Fibroblast of the conjunctiva (primary cell): ENCODE data around the gene KRTAP10-8.
"Not testable (repeated sequence)": the region's sequence is repeated elsewhere in the genome, so short reads cannot be mapped to it uniquely, and the experiment has no call there.

ENCODE experiments used
- DNase-seq: peaks from one replicate; pipeline ENCODE4 v3.0.0-alpha.2; 2010; ENCODE audit warnings: low read depth

Gene KRTAP10-8, protein sequence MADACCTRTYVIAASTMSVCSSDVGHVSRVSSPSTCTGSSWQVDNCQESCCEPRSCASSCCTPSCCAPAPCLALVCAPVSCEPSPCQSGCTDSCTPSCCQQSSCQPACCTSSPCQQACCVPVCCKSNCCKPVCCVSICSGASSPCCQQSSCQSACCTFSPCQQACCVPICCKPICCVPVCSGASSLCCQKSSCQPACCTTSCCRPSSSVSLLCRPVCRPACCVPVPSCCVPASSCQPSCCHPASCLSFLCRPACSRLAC

DNA sequence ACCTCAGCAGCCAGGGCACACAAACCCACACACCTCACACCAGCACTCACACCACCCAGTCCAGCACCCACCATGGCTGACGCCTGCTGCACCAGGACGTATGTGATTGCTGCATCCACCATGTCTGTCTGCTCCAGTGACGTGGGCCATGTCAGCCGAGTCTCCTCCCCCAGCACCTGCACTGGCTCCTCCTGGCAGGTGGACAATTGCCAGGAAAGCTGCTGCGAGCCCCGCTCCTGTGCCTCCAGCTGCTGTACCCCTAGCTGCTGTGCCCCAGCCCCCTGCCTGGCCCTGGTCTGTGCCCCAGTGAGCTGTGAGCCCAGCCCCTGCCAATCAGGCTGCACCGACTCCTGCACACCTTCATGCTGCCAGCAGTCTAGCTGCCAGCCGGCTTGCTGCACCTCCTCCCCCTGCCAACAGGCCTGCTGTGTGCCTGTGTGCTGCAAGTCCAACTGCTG is at the start of gene KRTAP10-8:
KRTAP10-8 (plus strand) TSS at position 51 of the 458 bp plus-strand sequence; CDS start at position 73, 22 bp downstream.
- no peak for DNase-seq

DNA sequence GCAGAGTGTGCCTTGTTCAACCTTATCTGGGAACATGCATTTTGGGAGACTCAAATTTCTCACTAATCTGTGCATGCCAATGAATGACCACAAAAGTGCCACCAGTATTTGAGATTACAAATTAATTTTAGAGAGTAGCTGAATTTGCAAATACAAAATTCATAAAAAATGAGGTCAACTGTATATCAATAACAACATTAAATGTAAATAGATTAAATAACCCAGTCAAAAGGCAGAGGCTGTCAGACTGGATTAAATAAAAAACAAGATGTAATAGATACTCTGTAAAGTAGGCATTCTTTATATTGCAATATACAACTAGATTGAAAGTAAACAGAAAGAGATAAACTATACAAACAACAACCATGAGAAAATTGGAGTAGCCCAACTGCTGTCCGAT is 47.8 kb upstream of the KRTAP10-8 start:
- no peak for DNase-seq

GRCh38 chr21:44564886-44565598 is 46.8 kb upstream of the KRTAP10-8 start:
- no peak for DNase-seq

DNA sequence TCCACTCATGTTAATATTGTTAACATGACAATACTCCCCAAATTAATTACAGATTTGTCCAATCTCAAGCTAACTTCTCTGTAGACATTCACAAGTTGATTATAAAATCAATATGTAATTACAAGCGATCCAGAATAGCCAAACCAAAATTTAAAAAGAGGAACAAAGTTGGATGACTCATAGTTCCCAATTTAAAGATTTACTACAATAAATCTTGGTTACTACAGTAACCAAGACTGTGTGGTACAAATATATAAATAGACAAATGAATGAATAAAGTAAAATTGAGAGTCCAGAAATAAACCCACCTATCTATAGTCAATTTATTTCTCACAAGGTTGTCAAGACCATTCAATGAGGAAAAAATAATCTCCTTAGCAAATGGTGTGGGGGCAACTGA is 45.5 kb upstream of the KRTAP10-8 start:
- DNase-seq: no peak

- no peak for DNase-seq
Measured at GRCh38 chr21:44567481-44568171, 44.3 kb upstream of the KRTAP10-8 start.

- no peak for DNase-seq
Measured at GRCh38 chr21:44568261-44568660, 43.6 kb upstream of the KRTAP10-8 start.

DNA sequence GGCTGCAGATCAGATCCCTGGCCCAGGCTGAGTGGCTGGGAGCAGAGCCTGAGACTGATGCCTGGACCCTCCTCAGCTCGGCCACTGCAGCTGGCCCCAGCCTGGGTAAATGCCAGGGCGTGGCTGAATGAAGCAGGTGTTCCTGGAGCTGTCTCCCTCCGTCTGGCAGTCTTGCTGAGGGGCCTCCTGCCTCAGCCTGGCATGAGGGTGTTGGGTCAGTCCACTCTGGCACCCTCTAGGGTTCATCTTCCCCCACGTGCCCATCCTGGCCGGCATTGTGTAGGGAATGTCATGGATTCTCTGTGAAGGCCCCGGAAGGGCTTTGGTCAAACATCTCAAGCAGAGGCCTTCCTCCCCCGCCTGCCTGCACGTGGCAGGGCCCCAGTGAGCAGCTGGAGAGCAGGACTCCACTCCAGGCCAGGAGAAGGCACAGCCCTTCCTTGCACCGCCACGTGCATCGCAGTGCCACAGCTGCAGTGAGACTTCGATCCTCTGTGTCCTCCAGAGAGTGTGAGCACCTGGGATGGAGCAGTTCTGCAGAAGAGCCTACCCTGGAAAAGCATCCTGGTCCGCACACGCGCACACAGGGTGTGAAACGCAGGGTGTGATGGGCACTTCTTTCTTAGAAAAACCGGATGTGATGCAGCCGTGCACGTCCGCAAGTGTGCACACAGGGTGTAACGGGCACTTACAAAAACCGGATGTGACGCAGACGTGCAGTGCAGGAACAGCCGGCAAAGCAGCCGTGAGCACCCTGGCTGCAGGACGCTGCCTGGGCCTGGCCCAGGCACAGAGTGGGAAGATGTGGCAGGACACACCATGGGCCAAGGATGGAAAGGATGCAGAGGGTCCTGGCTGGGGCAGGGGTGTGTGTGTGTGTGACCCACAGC is 43.0 kb upstream of the KRTAP10-8 start:
- DNase-seq: no peak

GRCh38 chr21:44569861-44570517 is 41.9 kb upstream of the KRTAP10-8 start:
- no peak for DNase-seq

DNA sequence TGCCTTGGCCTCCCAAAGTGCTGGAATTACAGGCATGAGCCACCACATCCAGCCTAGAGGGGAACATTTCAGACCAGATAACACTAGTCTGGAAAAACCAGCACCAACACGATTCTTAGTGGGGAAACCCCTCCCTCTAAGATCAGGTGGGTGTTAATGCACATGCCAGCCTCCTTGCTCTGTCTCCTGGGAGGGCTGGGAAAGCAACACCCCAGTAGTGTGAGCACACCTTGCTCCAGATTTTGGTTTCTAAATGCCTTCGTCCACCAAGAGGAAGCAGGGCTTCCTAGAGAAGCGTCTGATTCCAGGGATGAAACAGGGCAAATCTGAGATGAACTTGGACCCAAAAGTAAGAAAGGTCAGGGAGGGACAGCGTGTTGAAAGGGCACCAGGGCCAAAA is 40.6 kb upstream of the KRTAP10-8 start:
- DNase-seq: no peak

DNA sequence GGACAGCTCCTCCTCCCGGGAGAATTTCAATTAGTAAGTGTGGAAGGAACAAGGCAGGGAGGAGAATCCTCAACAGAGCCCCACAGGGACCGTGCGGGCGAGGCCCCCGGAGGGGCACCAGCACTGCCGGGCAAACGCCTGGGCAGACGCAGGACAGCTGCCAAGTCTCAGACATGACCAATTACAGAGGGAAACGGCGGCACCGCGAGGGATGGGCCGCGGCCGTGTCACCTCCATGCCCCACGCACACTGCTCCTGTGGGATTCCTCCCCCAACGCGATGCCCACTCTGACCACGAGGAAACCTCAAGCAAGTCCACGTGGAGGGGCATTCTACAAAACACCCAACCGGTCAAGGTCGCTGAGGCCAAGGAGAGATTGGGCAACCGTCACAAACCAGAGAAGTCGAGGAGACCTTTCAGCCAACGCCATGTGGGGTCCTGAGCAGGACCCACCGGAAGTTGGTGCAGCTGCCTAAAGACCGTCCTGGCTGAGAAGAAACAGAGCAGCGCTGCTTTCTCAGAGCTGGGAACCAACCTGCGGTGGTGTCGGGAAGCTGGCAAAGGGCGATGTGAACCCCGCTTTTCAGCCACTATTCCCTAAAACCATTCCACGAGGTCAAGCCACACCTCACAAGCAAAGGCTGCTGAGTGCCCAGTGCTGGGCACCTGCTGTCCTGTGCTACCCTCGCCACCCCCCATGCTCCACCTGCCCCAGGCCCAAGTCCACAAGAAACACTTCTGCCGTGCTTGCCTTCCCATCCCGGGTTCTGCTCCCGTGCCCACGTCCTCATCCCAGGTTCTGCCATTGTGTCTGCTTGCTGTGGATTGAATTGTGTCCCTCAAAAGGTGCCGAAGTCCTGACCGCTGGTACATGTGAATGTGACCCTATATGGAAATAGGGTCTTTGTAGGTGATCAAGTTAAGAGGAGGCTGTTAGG is 39.8 kb upstream of the KRTAP10-8 start:
- DNase-seq: no peak

GRCh38 chr21:44572959-44573583 is 38.8 kb upstream of the KRTAP10-8 start:
- no peak for DNase-seq

DNA sequence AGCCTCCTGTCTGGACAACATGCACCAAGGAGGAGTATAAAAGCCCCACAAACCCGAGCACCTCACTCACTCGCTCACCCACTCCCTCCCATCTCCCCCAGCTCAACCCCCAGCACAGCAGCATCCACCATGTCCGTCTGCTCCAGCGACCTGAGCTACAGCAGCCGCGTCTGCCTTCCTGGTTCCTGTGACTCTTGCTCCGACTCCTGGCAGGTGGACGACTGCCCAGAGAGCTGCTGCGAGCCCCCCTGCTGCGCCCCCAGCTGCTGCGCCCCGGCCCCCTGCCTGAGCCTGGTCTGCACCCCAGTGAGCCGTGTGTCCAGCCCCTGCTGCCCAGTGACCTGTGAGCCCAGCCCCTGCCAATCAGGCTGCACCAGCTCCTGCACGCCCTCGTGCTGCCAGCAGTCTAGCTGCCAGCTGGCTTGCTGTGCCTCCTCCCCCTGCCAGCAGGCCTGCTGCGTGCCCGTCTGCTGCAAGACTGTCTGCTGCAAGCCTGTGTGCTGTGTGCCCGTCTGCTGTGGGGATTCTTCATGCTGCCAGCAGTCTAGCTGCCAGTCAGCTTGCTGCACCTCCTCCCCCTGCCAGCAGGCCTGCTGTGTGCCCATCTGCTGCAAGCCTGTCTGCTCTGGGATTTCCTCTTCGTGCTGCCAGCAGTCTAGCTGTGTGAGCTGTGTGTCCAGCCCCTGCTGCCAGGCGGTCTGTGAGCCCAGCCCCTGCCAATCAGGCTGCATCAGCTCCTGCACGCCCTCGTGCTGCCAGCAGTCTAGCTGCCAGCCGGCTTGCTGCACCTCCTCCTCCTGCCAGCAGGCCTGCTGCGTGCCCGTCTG is 38.0 kb upstream of the KRTAP10-8 start, which contains the start of gene KRTAP10-4:
KRTAP10-4 (plus strand) TSS at position 100 of the 827 bp plus-strand sequence; CDS start at position 130, 30 bp downstream.
- DNase-seq: not testable (repeated sequence)

- no peak for DNase-seq
Measured at GRCh38 chr21:44574457-44575306, 37.2 kb upstream of the KRTAP10-8 start.

DNA sequence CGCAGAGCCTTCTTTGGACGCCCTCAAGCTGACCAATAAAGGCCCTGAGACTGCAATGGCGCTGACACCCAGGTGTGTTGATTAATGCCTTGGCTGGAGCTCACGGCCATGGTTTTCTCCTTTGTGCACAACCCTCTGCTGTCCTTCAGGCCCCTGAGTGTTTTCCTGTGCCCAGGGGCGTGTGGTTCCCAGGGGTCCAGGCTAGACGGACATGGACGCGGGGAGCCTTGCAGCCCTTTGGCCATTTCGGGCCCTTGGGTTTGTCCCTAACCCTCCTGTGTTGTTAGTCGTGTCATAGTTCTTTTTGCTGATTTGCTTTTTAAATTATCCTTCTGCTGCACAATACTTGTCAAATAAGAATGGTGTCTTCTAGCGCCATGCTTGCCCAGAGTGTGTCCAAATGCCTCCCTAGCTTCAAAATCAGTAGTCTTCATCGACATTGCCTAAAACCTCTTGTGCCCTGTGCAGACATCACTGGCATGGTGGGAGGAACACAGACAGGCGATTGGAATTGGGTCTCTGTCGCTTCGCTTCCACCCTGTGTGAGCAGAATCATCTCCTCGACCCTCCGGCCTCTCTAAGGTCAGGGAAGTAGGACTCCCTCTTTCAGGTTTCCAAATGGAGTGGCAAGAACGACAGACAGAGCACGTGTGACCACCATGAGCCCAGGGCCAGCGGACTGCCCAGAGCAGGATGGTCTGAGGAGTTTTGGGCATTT is 36.4 kb upstream of the KRTAP10-8 start:
- DNase-seq: no peak

DNA sequence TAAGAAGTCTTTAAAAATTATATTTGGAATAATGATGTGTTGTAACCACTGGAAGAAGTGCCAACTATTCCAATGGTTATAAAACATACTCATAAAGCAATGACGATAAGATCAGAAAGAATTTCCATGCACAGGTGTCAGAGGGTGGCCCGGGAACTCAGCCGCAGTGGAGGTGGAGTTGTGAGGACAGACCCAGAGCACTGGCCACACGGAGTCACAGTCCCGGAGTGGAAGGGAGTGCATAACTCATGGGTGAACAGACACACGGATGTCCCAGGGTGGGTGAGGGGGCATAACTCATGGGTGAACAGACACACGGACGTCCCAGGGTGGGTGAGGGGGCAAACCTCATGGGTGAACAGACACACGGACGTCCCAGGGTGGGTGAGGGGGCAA is 35.9 kb upstream of the KRTAP10-8 start:
- DNase-seq: no peak

DNA sequence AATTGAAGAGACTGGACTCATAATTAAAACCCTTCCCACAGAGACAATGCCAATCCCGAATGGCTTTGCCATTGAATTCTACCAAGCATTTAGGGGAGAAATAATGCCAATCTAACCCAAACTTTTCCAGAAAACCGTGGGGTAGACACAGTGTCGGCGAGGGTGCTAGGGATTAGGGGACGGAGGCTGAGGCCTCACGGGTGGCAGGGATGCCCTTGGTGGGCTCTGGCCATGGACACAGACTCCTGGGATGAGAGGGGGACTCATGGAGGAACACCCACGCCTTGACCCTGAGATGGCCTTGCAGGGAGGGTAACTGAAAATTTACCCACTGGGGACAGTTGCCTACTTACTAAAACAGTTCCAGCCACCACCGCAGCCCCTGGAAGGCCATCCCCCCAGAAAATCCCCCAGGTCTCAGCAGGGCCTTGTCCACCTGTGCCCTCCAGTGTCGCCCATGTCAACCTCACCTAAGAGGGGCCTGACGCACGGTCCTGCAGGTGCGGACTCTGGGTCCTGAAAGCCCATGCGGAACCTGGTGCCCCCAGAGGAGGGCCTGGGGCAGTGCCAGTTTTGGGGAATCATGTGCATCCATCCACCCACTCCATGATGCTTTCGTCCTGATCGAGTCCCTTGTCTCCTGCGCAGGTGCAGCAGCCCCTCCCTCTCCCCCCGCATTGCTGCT is 33.4 kb upstream of the KRTAP10-8 start:
- DNase-seq: no peak
